ENCODE measurements around the gene SNRPA. TPM values are rescaled to one million over a fixed set of nuclear protein-coding genes. Genes with fewer than 3 reads are reported as not detected.

SNRPA gene
- total and polyA plus RNA-seq, 2 donors (not counting 1 experiment from before 2014, with no cell fraction given): 92.0 to 147 TPM

GRCh38 chr19:40716031-40716481 lies 34.9 kb upstream of the SNRPA start:
- Histone ChIP-seq H3K36me3 (replicated peaks in 1 of 2; ENCODE audit: control extremely low read depth in 1 of 2, control insufficient read depth in 1 of 2, extremely low read depth in 1 of 2, insufficient read depth in 2 of 2, low read length in 1 of 2) (peaks cover 0 to 14% of the 10 kb centered on the region in 2 experiments), H3K27ac (ENCODE audit: low read length in 2 of 2) (peak overlapping the region; percentile 87 to 90), H3K9ac (ENCODE audit: low read length) (peak overlapping the region; percentile 90), H4K20me1 (ENCODE audit: control insufficient read depth, insufficient read depth, low read length, poor library complexity, severe bottlenecking) (peaks cover 4% of the 10 kb centered on the region), H3K27me3 (replicated peaks in 1 of 4; ENCODE audit: control extremely low read depth in 1 of 4, control insufficient read depth in 3 of 4, insufficient read depth in 4 of 4, low read length in 3 of 4) (no peaks in the 10 kb centered on the region), H3K4me1 (ENCODE audit: control insufficient read depth in 2 of 2, insufficient read depth in 2 of 2, low read length in 2 of 2) (peaks cover 47 to 64% of the 10 kb centered on the region in 2 donors), H3K4me2 (replicated peaks; ENCODE audit: low read depth, low read length, poor library complexity, severe bottlenecking) (peak overlapping the region; percentile 90), H3K79me2 (ENCODE audit: control insufficient read depth, insufficient read depth, low read length) (peaks cover 62% of the 10 kb centered on the region), H3K9me3 (ENCODE audit: control extremely low read depth in 1 of 3, control insufficient read depth in 2 of 3, insufficient read depth in 1 of 3, low read length in 2 of 3) (no peaks in the 10 kb centered on the region), H3K4me3 (ENCODE audit: control extremely low read depth in 1 of 5, extremely low read depth in 1 of 5, insufficient read depth in 1 of 5, low read depth in 2 of 5, low read length in 4 of 5) (peak overlapping the region; percentile 79 to 90 (median 81)), H2AFZ (ENCODE audit: insufficient read depth, low read depth, low read length, poor library complexity, severe bottlenecking) (peak overlapping the region; percentile 86)
- H3K4me3 Mint-ChIP-seq: peak overlapping the region; percentile 88
- ChIA-PET CTCF (interaction anchor here (1.3 to 2.0 kb wide), 6 partner anchors 34 to 91 kb away, joined by 4 to 9 read pairs (median 6); partner anchors contain the start of genes ACTMAP, EGLN2 and SNRPA), POLR2A (interaction anchor here (0.6 to 2.0 kb wide), 8 partner anchors 25 to 254 kb away, joined by 3 to 15 read pairs (median 4); partner anchors contain the start of genes EGLN2 and RAB4B)
- TF ChIP-seq CTCF (IDR thresholded peaks at IDR 0.05): no peak
- TF ChIP-seq EZH2 (IDR thresholded peaks at IDR 0.05; ENCODE audit: borderline replicate concordance, insufficient read depth, low read depth, low read length, poor library complexity, severe bottlenecking): no peak
- ATAC-seq (ENCODE audit: low read depth) (no peak), DNase-seq (no peak)
- intact Hi-C loops (cut with micrococcal nuclease): loop anchor here (1.0 to 10.0 kb wide), 6 partner anchors 29 to 681 kb away; partner anchors contain the start of genes ACTMAP, BCKDHA and EXOSC5
- no peaks in the 10 kb centered on the region for H3K9me3 Mint-ChIP-seq (ENCODE audit: insufficient read depth)
- WGBS (ENCODE audit: insufficient coverage): 0% methylated on average over 5 of the region's 8 CpGs
- H3K27ac Mint-ChIP-seq: peak overlapping the region; percentile 97
- H3K27me3 Mint-ChIP-seq: no peaks in the 10 kb centered on the region
- peaks cover 62% of the 10 kb centered on the region for H3K4me1 Mint-ChIP-seq

All from B cell (primary cell).